Measurements from ENCODE around the gene NEK6. TPM values are rescaled to one million over a fixed set of nuclear protein-coding genes. Genes with fewer than 3 reads are reported as not detected.

The NEK6 gene
- total RNA-seq, 1 donor from 2014 or later, result 17.4 TPM

DNA sequence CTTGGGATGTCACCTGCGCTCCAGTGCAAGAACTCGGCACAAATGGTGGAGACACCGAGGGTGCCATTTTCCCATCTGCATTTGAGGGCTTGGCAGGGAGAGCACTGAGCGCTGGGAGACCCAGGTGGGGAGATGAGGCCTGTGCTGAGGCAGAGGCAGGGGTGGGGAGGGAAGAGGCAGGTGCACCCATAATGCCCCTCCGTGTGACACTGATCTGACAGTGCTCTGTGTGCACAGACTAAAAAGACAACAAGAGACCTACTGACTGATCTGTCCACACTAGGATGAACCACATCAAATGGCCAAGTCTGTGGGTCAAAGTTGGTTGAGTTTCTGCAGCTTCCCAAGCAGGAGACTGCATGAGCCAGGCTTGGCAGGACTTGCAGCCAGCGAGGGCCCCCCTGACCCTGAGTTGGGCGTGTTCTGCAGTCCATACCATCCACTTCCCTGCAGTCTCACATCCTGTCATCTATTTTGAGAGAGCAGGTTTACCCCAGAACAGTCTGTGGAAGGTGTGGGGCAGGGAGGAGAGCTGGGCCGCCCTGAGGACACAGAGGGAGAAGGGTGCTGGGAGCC lies 41.9 kb downstream of the NEK6 start:
- Mint-ChIP-seq H3K4me1 (ENCODE audit: low read depth) (peaks cover 3% of the 10 kb centered on the region), H3K4me3 (no peak overlapping the region), H3K9me3 (no peaks in the 10 kb centered on the region), H3K27ac (no peak overlapping the region), H3K36me3 (ENCODE audit: low read depth) (no peaks in the 10 kb centered on the region), H3K27me3 (ENCODE audit: insufficient read depth) (peaks cover 4% of the 10 kb centered on the region)
- intact Hi-C loops (cut with micrococcal nuclease), result no loop called here
- no peak for DNase-seq (ENCODE audit: low spot score)

DNA sequence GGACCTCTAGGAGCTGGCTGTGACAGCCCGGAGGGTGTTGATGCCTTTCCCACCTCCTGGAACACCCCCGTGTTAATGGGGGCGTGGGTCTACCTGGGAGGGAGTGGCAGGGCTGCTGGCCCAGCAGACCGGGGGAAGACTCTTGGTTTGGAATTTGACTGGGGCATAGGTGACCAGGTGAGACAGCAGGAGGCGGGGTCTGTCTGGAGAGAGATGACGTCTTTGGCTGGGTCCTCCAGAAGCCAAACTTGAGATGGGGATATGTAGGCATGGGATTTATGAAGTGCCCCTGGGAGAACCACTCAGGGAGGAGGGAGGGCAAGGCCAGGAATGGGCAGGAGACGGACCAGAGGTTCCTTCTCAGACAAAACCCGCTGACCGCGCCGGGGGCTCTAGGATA lies 42.6 kb downstream of the NEK6 start:
- intact Hi-C loops (cut with micrococcal nuclease), result no loop called here
- Mint-ChIP-seq H3K4me1 (ENCODE audit: low read depth) (no peaks in the 10 kb centered on the region), H3K27me3 (ENCODE audit: insufficient read depth) (peaks cover 2% of the 10 kb centered on the region), H3K4me3 (no peak overlapping the region), H3K9me3 (no peaks in the 10 kb centered on the region), H3K27ac (no peak overlapping the region), H3K36me3 (ENCODE audit: low read depth) (no peaks in the 10 kb centered on the region)
- no peak for DNase-seq (ENCODE audit: low spot score)

DNA sequence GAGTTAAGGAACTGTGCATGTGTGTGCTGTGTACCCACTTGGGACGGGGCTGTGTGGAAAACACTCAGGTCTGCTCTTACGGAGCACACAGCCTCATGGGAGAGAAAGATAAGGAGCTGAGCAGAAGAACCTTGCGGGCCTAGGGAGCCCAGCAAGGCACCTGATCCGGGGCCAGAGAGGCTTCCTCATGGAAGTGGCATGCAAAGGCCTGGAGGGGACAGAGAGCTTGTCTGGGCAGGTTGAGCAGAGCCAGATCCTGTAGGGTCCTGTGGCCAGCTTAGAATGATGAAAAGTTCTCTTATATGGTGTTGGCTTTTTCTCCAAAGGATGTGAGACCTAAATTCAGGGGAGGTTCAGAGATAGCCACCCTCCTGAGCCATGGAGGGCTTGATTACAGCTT lies 45.2 kb downstream of the NEK6 start:
- Mint-ChIP-seq H3K27ac (no peak overlapping the region), H3K36me3 (ENCODE audit: low read depth) (no peaks in the 10 kb centered on the region), H3K9me3 (no peaks in the 10 kb centered on the region)

DNA sequence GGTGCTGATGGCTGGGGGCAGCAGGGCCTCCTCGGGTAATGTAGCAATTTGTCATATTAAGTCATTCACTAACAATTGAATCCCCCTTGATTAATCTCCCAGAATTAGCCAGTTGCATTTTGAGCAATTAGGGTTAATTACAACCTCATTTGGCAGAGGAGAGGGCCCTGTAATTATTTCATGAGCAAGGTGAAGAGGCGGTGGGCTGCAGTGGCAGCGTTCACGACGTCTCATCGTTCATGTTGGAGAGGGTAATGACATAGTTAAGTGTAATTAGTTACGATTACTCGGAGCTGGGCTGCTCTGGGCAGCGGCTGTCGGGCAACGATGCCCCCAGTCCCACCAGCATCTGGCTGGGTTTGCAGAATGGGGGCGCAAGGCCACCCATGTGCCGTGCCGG lies 46.0 kb downstream of the NEK6 start:
- Mint-ChIP-seq H3K36me3 (ENCODE audit: low read depth) (no peaks in the 10 kb centered on the region), H3K27ac (no peak overlapping the region), H3K4me1 (ENCODE audit: low read depth) (no peaks in the 10 kb centered on the region), H3K9me3 (no peaks in the 10 kb centered on the region), H3K4me3 (no peak overlapping the region), H3K27me3 (ENCODE audit: insufficient read depth) (peaks cover 4% of the 10 kb centered on the region)
- intact Hi-C loops (cut with micrococcal nuclease), result no loop called here
- no peak for DNase-seq (ENCODE audit: low spot score)

More for the DNA sequence above, 45.2 kb downstream of the NEK6 start:
- DNase-seq (ENCODE audit: low spot score), result no peak
- H3K27me3 Mint-ChIP-seq (ENCODE audit: insufficient read depth), result peaks cover 4% of the 10 kb centered on the region
- intact Hi-C loops (cut with micrococcal nuclease), result no loop called here
- no peaks in the 10 kb centered on the region for H3K4me1 Mint-ChIP-seq (ENCODE audit: low read depth)
- H3K4me3 Mint-ChIP-seq, result no peak overlapping the region

DNA sequence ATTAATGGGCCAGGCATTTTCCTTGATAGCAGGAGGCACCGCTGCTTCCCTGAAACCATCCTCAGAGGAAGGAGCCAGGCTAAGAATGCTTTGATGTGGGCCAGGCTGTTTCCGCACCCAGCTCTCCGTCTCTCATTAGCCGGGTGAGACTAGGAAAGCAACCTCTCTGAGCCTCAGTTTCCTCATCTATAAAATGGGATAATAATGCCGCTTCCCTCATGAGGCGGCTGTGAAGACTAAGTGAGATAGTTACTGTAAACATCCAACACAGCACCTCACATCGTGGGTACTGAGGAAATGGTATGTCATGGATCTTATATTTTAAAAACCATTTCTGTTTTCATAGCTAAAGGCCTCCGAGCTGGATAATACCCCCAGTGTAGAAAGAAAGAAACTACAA lies 46.5 kb downstream of the NEK6 start:
- no peak for DNase-seq (ENCODE audit: low spot score)
- peaks cover 4% of the 10 kb centered on the region for H3K27me3 Mint-ChIP-seq (ENCODE audit: insufficient read depth)
- intact Hi-C loops (cut with micrococcal nuclease), result no loop called here
- H3K36me3 Mint-ChIP-seq (ENCODE audit: low read depth), result no peaks in the 10 kb centered on the region
- H3K27ac Mint-ChIP-seq, result no peak overlapping the region
- no peaks in the 10 kb centered on the region for H3K4me1 Mint-ChIP-seq (ENCODE audit: low read depth)
- H3K4me3 Mint-ChIP-seq, result no peak overlapping the region
- H3K9me3 Mint-ChIP-seq, result no peaks in the 10 kb centered on the region

DNA sequence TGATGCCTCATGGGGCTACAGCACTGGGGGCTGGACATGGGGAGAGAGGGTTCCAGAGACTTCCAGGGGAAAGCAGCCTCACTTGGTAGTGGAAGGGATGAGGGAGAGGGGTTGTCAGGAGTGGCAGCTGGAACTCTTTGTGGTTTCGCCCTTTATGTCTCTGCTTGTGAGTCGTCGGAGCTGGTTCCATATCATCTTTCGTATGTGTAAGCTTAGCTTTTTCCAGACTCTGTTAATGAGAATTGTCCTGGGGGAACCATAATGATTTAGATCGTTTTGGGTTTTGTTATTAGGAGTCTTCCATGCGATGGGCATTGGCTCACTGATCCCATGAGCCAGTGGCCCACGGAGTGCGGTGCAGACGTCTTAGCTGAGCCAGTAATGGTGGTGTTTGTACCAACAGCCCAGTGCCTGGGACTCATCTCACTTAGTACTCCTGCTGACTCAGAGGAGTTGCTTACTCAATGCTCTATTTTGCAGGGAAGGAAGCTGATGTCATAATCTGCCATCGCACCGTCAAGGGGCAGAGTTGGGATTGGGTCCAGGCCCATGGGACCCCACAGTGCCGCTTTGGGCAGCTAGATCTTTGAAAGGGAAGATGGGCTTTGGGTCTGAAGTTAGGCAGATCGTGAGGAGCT lies 48.5 kb downstream of the NEK6 start:
- no peak for DNase-seq (ENCODE audit: low spot score)
- Mint-ChIP-seq H3K27ac (no peak overlapping the region), H3K27me3 (ENCODE audit: insufficient read depth) (peaks cover 4% of the 10 kb centered on the region), H3K4me3 (no peak overlapping the region), H3K36me3 (ENCODE audit: low read depth) (no peaks in the 10 kb centered on the region), H3K9me3 (no peaks in the 10 kb centered on the region), H3K4me1 (ENCODE audit: low read depth) (no peaks in the 10 kb centered on the region)
- intact Hi-C loops (cut with micrococcal nuclease), result no loop called here

DNA sequence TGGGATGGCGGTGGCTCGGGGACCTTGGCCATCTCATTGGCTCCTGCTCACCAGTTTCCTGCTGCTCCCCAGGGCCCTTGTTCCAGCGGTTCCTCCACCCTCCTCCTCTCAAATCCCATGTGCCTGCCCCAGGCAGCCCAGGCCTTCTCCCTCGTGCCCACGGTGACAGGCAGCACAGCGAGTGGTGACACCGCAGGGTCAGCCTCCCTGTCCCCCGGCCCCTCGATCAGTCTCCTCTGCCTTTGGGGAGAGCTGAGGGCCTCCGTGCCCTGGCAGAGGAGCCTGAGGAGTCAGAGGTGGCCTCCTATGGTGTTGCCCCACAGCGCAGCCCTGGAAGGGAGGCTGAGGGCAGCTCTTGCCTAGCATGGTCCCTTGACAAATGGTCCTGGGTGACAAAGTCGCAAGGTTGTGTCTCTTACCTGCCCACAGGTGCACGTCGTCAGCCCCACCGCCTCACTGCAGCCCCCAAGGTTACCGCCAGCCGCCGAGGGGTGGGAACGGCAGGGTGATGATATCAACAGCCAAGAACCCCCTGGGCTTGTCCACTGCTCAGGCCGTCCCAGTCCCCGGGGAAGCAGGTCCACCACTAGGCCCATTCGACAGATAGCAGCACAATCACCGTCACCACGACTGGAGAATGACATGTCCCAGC lies 49.8 kb downstream of the NEK6 start:
- intact Hi-C loops (cut with micrococcal nuclease), result no loop called here
- H3K4me3 Mint-ChIP-seq, result no peak overlapping the region
- no peak for DNase-seq (ENCODE audit: low spot score)
- H3K9me3 Mint-ChIP-seq, result no peaks in the 10 kb centered on the region
- no peak overlapping the region for H3K27ac Mint-ChIP-seq
- H3K27me3 Mint-ChIP-seq (ENCODE audit: insufficient read depth), result peaks cover 4% of the 10 kb centered on the region
- H3K36me3 Mint-ChIP-seq (ENCODE audit: low read depth), result no peaks in the 10 kb centered on the region
- H3K4me1 Mint-ChIP-seq (ENCODE audit: low read depth), result no peaks in the 10 kb centered on the region

DNA sequence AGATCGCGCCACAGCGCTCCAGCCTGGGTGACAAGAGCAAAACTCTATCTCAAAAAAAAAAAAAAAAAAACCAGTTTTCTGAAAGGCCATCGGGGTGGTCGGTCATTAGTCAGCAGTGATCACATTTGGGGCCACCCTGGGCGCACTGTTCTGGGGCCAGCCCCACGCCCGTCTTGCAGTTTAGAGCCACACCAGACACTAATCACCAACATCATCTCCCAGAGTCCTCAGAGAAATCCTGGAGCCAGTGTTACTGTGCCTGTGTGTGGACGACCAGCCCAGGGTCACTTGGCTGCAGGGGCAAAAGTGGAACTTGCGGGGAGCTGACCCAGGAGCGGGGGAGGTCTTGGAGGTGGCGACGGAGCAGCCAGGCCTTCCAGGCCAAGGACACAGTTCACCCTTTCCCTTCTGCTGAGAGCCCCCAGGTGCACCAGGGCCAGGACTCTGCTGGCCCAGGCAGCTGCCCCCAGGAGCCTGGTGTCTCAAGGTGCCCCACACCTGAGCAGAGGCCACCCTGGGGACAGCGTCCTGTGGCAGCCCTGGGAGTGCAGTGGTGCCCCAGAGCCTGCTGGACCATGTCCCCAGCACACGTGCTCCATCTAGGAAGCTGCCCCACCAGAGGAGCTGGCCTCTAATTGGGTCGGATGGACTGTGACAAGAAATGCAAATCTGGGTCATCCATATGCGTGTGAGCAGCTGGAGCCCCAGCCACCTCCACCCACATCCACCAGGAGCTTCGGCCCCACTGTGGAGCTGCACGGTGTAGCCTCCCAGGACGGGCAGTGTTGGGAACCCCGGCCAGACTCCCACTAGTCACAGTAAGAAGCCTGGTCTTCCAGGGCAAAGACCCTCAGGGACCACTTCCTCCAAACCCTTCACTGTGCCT lies 51.1 kb downstream of the NEK6 start:
- Mint-ChIP-seq H3K36me3 (ENCODE audit: low read depth) (no peaks in the 10 kb centered on the region), H3K27ac (no peak overlapping the region), H3K27me3 (ENCODE audit: insufficient read depth) (peaks cover 4% of the 10 kb centered on the region), H3K4me3 (no peak overlapping the region), H3K4me1 (ENCODE audit: low read depth) (no peaks in the 10 kb centered on the region), H3K9me3 (no peaks in the 10 kb centered on the region)
- intact Hi-C loops (cut with micrococcal nuclease), result no loop called here
- no peak for DNase-seq (ENCODE audit: low spot score)

DNA sequence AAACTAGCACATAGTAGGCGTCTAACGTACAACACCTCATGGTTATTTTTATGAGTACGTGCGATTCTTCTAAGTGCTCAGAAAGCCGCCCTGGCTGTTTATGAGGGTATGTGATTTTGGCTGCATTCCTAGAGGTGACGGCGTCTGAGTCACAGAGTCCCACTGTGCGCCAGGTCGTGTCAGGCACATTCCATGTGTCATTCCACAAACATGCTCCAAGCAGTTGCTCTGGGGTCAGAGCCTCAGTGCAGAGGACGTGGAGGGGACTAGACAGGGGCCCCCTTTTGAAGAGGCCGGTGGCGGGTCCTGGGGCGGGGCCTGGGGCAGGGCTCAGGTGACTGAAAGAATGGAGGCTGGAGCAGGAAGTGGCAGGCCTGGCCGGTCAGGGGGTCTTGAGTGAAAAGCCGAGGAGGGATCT lies 51.9 kb downstream of the NEK6 start:
- no peaks in the 10 kb centered on the region for H3K36me3 Mint-ChIP-seq (ENCODE audit: low read depth)
- peaks cover 2% of the 10 kb centered on the region for H3K27me3 Mint-ChIP-seq (ENCODE audit: insufficient read depth)
- no peak overlapping the region for H3K4me3 Mint-ChIP-seq
- DNase-seq (ENCODE audit: low spot score), result no peak
- H3K27ac Mint-ChIP-seq, result no peak overlapping the region
- no peaks in the 10 kb centered on the region for H3K4me1 Mint-ChIP-seq (ENCODE audit: low read depth)
- no peaks in the 10 kb centered on the region for H3K9me3 Mint-ChIP-seq
- intact Hi-C loops (cut with micrococcal nuclease), result no loop called here

DNA sequence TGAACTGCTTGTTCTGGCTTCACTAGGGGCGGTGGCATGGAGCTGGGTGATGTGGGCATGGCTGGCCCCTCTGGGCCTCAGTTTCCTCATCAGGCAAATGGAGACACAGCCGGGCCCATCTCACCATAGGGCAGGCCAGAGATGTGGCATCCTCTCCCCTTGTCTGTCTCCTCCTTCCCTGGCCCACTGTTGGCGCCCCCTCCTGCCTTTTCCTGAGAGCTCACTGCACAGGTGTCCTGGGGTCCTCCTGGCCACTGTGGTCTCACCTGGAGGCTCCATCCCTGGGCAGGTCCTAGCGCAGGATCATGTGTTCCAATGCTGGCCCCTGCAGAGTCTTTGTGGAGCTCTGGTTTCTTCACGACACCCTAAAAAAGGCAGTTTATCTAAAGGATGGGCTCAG lies 53.5 kb downstream of the NEK6 start:
- H3K9me3 Mint-ChIP-seq, result no peaks in the 10 kb centered on the region
- no peak overlapping the region for H3K27ac Mint-ChIP-seq
- no peaks in the 10 kb centered on the region for H3K36me3 Mint-ChIP-seq (ENCODE audit: low read depth)
- no peak overlapping the region for H3K4me3 Mint-ChIP-seq
- no peaks in the 10 kb centered on the region for H3K4me1 Mint-ChIP-seq (ENCODE audit: low read depth)
- intact Hi-C loops (cut with micrococcal nuclease), result no loop called here
- no peak for DNase-seq (ENCODE audit: low spot score)
- H3K27me3 Mint-ChIP-seq (ENCODE audit: insufficient read depth), result no peaks in the 10 kb centered on the region

DNA sequence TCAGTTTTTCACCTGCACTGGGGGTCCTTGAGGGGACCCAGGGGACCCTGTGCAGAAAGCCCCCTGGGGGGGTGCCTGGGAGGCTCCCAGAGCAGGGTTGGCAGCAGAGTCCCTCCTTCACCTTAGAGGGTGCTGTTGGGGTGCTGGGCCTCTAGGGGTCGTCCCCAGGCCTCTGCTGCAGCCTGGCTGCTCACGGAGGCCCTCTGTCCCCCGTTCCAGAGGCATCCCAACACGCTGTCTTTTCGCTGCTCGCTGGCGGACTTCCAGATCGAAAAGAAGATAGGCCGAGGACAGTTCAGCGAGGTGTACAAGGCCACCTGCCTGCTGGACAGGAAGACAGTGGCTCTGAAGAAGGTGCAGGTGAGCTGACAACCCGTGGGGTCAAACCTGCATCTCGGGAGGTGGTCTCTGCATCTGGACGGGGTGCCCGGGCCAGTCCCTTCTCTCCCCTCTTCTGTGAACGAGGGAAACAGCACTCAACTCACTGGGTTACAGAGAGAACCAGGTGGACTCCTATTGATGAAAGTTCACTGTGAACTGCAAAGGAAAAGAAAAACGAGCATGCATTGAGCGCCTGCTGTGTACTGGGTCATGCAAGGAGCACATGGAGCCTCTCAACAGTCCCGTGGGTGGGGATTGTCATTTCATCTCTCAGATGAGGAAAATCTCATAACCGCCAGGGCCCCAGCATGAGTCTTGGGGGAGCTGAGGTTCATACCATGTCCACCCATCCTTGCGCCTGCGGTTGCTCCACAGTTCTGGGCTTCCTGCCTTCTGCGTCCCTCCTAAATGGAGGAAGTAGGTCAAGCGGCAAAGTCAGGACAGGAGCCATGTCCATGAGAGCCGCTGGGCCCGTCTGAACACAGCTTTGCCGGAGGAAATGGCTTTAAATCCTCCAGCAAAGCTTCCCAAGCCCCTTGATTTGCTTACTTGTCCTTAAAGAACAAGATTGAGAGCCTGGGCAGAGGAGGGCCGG lies 54.8 kb downstream of the NEK6 start:
- Mint-ChIP-seq H3K4me1 (ENCODE audit: low read depth) (no peaks in the 10 kb centered on the region), H3K36me3 (ENCODE audit: low read depth) (no peaks in the 10 kb centered on the region), H3K4me3 (no peak overlapping the region), H3K27ac (no peak overlapping the region), H3K9me3 (no peaks in the 10 kb centered on the region), H3K27me3 (ENCODE audit: insufficient read depth) (no peaks in the 10 kb centered on the region)
- DNase-seq (ENCODE audit: low spot score), result no peak
- intact Hi-C loops (cut with micrococcal nuclease), result no loop called here

DNA sequence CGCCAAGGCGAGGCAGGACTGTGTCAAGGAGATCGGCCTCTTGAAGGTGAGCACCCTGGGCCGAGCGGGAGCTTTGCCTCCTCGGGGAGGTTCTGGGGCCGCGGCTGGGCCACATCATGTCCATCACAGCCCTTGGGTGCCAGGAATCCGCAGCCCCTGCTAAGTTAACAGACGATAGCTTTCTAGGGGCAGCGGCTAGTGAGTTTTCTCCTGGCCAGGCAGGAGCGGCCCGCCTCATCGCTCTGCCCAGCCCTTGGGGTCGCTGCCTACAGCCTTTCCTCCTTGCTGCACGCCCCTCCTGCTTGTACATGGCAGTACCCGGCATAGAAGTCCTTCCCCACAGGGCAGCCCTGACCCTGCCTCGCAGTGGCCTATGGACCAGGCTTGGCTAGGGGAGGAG lies 56.2 kb downstream of the NEK6 start:
- Mint-ChIP-seq H3K9me3 (no peaks in the 10 kb centered on the region), H3K4me1 (ENCODE audit: low read depth) (no peaks in the 10 kb centered on the region), H3K4me3 (no peak overlapping the region), H3K27ac (no peak overlapping the region), H3K27me3 (ENCODE audit: insufficient read depth) (no peaks in the 10 kb centered on the region), H3K36me3 (ENCODE audit: low read depth) (no peaks in the 10 kb centered on the region)
- intact Hi-C loops (cut with micrococcal nuclease), result no loop called here
- DNase-seq (ENCODE audit: low spot score), result no peak
